ENCODE measurements around the gene NTN4. TPM values are rescaled to one million over a fixed set of nuclear protein-coding genes. Genes with fewer than 3 reads are reported as not detected.
A peak's percentile ranks its signal among the peaks of the same experiment; 100 is the strongest.

Gene NTN4
- total RNA-seq, 1 donor from 2014 or later = 63.9 TPM

DNA sequence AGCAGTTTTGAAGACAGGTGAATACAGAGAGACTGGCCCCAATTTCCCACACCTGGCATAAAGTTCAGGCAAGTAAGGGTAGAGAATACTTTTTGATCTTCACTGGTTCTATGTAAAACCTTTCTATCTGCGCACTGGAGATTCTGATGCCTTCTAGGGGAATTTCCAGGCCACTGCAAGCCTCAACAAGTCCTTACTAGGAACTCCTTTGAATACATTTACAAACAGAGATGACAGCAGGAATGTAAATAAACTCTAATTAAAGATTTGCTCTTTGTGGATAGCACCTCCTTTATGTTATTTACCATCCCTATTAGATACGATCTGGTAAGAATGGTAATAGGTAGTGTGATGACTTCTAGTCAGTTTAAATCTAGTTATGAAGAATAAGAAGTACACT is 69.2 kb downstream of the NTN4 start:
- peaks cover 0 to 10% of the 10 kb centered on the region in 2 donors for H3K4me1 ChIP-seq
- intact Hi-C loops (cut with DNase I) = no loop called here
- no peak overlapping the region for H3K4me3 ChIP-seq
- no peak overlapping the region for H3K27ac ChIP-seq
- H3K9me3 ChIP-seq = no peaks in the 10 kb centered on the region
- DNase-seq (ENCODE audit: low spot score in 2 of 2) = no peak
- no peaks in the 10 kb centered on the region for H3K27me3 ChIP-seq
- no peaks in the 10 kb centered on the region for H3K36me3 ChIP-seq
- TF ChIP-seq, protein P1, sequence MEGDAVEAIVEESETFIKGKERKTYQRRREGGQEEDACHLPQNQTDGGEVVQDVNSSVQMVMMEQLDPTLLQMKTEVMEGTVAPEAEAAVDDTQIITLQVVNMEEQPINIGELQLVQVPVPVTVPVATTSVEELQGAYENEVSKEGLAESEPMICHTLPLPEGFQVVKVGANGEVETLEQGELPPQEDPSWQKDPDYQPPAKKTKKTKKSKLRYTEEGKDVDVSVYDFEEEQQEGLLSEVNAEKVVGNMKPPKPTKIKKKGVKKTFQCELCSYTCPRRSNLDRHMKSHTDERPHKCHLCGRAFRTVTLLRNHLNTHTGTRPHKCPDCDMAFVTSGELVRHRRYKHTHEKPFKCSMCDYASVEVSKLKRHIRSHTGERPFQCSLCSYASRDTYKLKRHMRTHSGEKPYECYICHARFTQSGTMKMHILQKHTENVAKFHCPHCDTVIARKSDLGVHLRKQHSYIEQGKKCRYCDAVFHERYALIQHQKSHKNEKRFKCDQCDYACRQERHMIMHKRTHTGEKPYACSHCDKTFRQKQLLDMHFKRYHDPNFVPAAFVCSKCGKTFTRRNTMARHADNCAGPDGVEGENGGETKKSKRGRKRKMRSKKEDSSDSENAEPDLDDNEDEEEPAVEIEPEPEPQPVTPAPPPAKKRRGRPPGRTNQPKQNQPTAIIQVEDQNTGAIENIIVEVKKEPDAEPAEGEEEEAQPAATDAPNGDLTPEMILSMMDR (IDR thresholded peaks at IDR 0.05) = no peak

GRCh38 chr12:95720146-95720545 is 70.4 kb downstream of the NTN4 start:
- intact Hi-C loops (cut with DNase I) = no loop called here
- no peak overlapping the region for H3K4me3 ChIP-seq
- peaks cover 0 to 10% of the 10 kb centered on the region in 2 donors for H3K4me1 ChIP-seq

GRCh38 chr12:95718772-95719171 is 71.8 kb downstream of the NTN4 start:
- H3K27me3 ChIP-seq = no peaks in the 10 kb centered on the region
- H3K36me3 ChIP-seq = no peaks in the 10 kb centered on the region
- TF ChIP-seq, protein P1 (IDR thresholded peaks at IDR 0.05) = no peak
- no peak for DNase-seq (ENCODE audit: low spot score in 2 of 2)
- H3K9me3 ChIP-seq = no peaks in the 10 kb centered on the region
- intact Hi-C loops (cut with DNase I) = no loop called here
- peak overlapping the region; percentile 10 to 46 for H3K27ac ChIP-seq
- H3K4me3 ChIP-seq = no peak overlapping the region
- H3K4me1 ChIP-seq = peaks cover 0 to 10% of the 10 kb centered on the region in 2 donors

More at GRCh38 chr12:95720146-95720545, 70.4 kb downstream of the NTN4 start:
- TF ChIP-seq, protein P1 (IDR thresholded peaks at IDR 0.05) = no peak
- no peak for DNase-seq (ENCODE audit: low spot score in 2 of 2)
- Histone ChIP-seq H3K27ac (peak overlapping the region in 1 of 2 donors; percentile 41), H3K36me3 (no peaks in the 10 kb centered on the region), H3K27me3 (no peaks in the 10 kb centered on the region), H3K9me3 (no peaks in the 10 kb centered on the region)

- intact Hi-C loops (cut with DNase I) = no loop called here
- Histone ChIP-seq H3K9me3 (no peaks in the 10 kb centered on the region), H3K27ac (peak overlapping the region; percentile 10 to 46), H3K36me3 (no peaks in the 10 kb centered on the region), H3K4me3 (no peak overlapping the region), H3K27me3 (no peaks in the 10 kb centered on the region), H3K4me1 (peaks cover 0 to 10% of the 10 kb centered on the region in 2 donors)
- DNase-seq (ENCODE audit: low spot score in 2 of 2) = no peak
- TF ChIP-seq, protein P1 (IDR thresholded peaks at IDR 0.05) = no peak
Measured at GRCh38 chr12:95718006-95718431, 72.5 kb downstream of the NTN4 start.

DNA sequence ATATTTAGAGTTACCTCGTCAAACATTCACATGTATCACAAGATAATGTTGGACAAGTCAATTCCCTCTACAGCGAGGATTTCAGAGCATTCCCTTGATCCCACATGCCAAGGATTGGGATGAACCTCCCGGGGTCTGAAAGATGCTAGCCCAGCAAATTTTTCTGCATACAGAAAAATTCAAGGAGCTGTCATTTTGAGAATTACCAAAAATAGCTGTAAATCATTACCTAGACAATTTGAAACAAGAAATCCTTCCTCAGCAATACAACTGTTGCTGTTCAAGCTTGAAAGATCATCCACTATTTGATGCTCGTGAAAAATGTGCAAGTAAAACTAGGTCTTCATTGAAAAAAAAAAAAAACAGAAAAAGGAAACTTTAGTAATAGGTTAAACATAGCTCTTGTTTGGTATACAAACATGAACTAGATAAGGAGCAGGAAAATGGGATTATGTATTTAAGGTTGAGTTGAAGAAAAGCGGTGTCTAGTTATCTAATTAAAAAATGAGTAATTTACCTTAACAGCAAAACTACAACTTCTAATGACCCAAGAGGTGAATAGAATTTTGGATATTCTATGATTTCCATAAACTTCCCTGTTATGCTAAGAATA is 73.1 kb downstream of the NTN4 start:
- Histone ChIP-seq H3K27me3 (no peaks in the 10 kb centered on the region), H3K4me1 (peaks cover 0 to 10% of the 10 kb centered on the region in 2 donors), H3K4me3 (no peak overlapping the region), H3K36me3 (peaks cover 0 to under 1% of the 10 kb centered on the region in 2 donors), H3K9me3 (no peaks in the 10 kb centered on the region), H3K27ac (peak overlapping the region; percentile 10 to 46)
- intact Hi-C loops (cut with DNase I) = no loop called here
- TF ChIP-seq, protein P1 (IDR thresholded peaks at IDR 0.05) = no peak
- DNase-seq (ENCODE audit: low spot score in 2 of 2) = no peak
